ENCODE data around the gene CUBN. TPM values are rescaled to one million over a fixed set of nuclear protein-coding genes. Genes with fewer than 3 reads are reported as not detected.

CUBN gene
- total RNA-seq, 1 donor from 2014 or later = 6.1 TPM

DNA sequence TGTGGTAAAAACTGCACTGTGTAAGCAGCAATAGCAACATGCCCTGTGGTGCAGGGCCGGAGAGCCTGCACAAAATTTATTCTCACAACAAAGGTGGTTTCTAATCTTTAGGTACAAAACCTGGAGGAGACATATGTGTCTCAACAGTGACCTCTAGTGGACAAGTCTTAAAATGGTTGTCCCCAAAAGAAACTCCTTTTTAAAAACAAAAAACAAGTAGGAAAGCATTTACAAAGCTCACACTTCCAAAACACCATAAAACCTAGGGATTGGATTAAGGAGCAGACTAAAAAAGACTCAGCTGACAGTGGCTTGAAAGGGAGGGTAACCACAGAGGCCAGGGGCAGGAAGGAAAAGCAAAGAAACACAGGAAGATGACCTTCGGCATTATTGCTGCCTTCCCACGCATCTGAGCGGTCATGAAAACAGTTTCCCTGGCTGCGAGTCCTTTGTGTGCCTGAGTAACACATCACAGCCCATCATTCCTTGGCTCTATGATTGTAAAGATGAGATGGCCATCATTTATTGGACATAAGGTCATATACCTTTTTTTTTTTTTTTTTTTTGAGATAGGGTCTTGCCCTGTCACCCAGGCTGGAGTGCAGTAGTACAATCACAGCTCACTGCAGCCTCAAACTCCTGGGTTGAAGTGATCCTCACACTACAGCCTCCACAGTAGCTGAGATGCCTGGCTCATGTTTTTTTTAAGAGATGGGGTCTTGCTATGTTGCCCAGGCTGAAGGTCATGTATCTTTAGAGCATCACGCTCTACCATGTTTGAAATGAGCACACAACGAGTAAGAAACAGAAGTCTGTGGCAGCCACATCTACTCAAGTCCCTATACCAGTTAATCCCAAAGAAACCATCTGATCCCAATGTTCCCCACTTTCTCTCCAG lies 351.9 kb downstream of the CUBN start:
- peak; percentile 98 for DNase-seq

DNA sequence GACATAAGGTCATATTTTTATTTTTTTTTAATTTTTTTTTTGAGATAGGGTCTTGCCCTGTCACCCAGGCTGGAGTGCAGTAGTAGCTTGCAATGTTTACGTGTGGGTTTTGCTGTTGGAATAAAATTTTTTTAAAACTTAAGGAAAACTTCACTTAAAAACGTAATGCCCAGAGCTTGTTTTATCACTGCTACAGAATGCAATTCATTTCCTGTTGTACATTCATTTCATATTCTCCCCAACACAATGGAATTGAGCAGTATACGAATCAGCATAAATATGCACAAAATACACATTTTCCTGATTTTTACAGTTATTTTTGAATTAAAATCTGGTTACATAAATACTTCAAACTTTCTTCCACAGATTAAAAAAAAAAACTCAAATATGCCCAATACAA lies 352.7 kb downstream of the CUBN start:
- peak; percentile 35 for DNase-seq

Other genes starting within 250 kb of the CUBN start
- gene TRDMT1, start 71.9 kb upstream of the CUBN start, total RNA-seq = 4.6 and 7.5 TPM in 2 replicates
- gene VIM, start 98.4 kb upstream of the CUBN start, total RNA-seq = 4,841 and 6,960 TPM in 2 replicates

All from dermis blood vessel endothelial cell (primary cell).